Measurements from ENCODE around the gene CBARP. TPM values are rescaled to one million over a fixed set of nuclear protein-coding genes. Genes with fewer than 3 reads are reported as not detected.

CBARP gene
- total and polyA plus RNA-seq, 2 of the 13 experiments (the other 11 are each of a cell fraction or from before 2014, with no cell fraction given) = 1.2 to 1.4 TPM

- TF ChIP-seq AHR (CRISPR knock-in tag; IDR thresholded peaks at IDR 0.05) (no peak), CEBPB (IDR thresholded peaks at IDR 0.05; ENCODE audit: borderline replicate concordance, low read depth, low read length) (peak; percentile 22), MNT (IDR thresholded peaks at IDR 0.05) (no peak), CAMTA2 (CRISPR knock-in tag; IDR thresholded peaks at IDR 0.05; ENCODE audit: borderline replicate concordance) (no peak), ZFP62 (CRISPR knock-in tag; IDR thresholded peaks at IDR 0.05) (no peak), TBP (CRISPR knock-in tag; IDR thresholded peaks at IDR 0.05) (no peak), DRAP1 (CRISPR knock-in tag; IDR thresholded peaks at IDR 0.05) (no peak), ZNF709 (CRISPR knock-in tag; IDR thresholded peaks at IDR 0.05) (no peak), ELF1 (CRISPR knock-in tag; IDR thresholded peaks at IDR 0.05) (no peak), GRHL1 (CRISPR knock-in tag; conservative IDR thresholded peaks at IDR 0.05) (no peak), STAT6 (CRISPR knock-in tag; IDR thresholded peaks at IDR 0.05; ENCODE audit: borderline replicate concordance) (no peak), THAP11 (CRISPR knock-in tag; IDR thresholded peaks at IDR 0.05) (no peak; the same call in 1 of the 2 replicates), THAP7 (CRISPR knock-in tag; IDR thresholded peaks at IDR 0.05) (no peak), TFE3 (CRISPR knock-in tag; IDR thresholded peaks at IDR 0.05) (no peak), GABPA (IDR thresholded peaks at IDR 0.05; ENCODE audit: low read depth, low read length) (no peak), GABPA (CRISPR knock-in tag; IDR thresholded peaks at IDR 0.05; ENCODE audit: low read depth) (no peak), FIP1L1 (IDR thresholded peaks at IDR 0.05; ENCODE audit: borderline replicate concordance, insufficient read depth, low read depth, low read length) (no peak), SRY (CRISPR knock-in tag; IDR thresholded peaks at IDR 0.05) (no peak), U2AF2 (IDR thresholded peaks at IDR 0.05; ENCODE audit: low read depth, low read length) (no peak), ZNF383 (CRISPR knock-in tag; IDR thresholded peaks at IDR 0.05; ENCODE audit: borderline replicate concordance) (0 out of 2 replicates have a peak, but pooled peaks have one; percentile 70), ELF3 (CRISPR knock-in tag; IDR thresholded peaks at IDR 0.05) (no peak), KDM1A (CRISPR knock-in tag; IDR thresholded peaks at IDR 0.05) (no peak)
Observed at GRCh38 chr19:1243768-1244692, 6.2 kb upstream of the CBARP start (continued).
